ENCODE results near the gene TPRN.
A peak's percentile ranks its signal among the peaks of the same experiment; 100 is the strongest.

TPRN gene

DNA sequence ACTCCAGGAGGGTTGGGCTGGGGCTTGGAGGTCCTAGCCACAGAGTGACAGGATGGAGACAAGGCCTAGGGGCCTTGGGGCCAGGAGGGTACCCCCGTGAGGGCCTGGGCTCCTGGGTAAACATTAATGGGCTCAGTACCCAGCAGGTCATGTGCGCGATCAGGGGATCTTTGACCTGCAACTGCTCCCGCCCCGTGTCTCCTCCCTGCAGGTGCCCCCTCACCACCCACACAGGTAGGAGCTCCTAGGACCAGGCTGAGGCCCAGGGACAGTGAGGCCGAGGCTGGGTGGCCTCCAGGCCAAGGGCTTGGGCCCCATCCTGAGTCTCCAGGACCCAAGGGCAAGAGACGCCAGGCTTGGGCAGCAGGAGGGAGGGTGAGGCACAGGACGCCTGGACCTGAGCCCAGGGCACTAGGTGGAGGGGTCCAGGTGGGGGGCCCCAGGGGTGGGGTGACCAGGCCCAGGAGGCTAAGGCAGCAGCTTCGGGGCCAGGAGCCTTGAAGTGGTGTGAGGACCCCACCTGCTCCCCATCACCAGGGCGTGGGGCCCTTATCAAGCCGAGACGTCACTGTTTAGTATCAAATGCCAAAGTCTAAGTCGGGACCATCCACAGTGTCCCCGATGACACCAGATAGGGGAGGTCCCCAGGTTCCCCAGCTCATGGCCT is 30.3 kb upstream of the TPRN start, which contains the start of gene SLC34A3:
SLC34A3 (plus strand) TSS at position 197 of the 667 bp plus-strand sequence. CDS start 802 bp downstream, outside the sequence.
- Mint-ChIP-seq H3K27ac (no peak within 1 kb of the TSS), H3K4me3 (no peak within 1 kb of the TSS), H3K9me3 (ENCODE audit: low read depth) (no peaks in the 10 kb centered on the region), H3K27me3 (peaks cover 2% of the 10 kb centered on the region), H3K4me1 (ENCODE audit: low read depth) (peaks cover 3% of the 10 kb centered on the region), H3K36me3 (no peaks in the 10 kb centered on the region)

- Mint-ChIP-seq H3K4me1 (ENCODE audit: low read depth) (peaks cover 3% of the 10 kb centered on the region), H3K27me3 (peaks cover 2% of the 10 kb centered on the region), H3K4me3 (no peak overlapping the region), H3K36me3 (no peaks in the 10 kb centered on the region), H3K9me3 (ENCODE audit: low read depth) (no peaks in the 10 kb centered on the region), H3K27ac (no peak overlapping the region)
Measured at GRCh38 chr9:137229903-137230704, 29.6 kb upstream of the TPRN start.

GRCh38 chr9:137228968-137229896 is 28.7 kb upstream of the TPRN start:
- Mint-ChIP-seq H3K9me3 (ENCODE audit: low read depth) (no peaks in the 10 kb centered on the region), H3K27ac (no peak overlapping the region), H3K4me1 (ENCODE audit: low read depth) (peaks cover 3% of the 10 kb centered on the region), H3K4me3 (no peak overlapping the region), H3K36me3 (no peaks in the 10 kb centered on the region), H3K27me3 (peaks cover 2% of the 10 kb centered on the region)

DNA sequence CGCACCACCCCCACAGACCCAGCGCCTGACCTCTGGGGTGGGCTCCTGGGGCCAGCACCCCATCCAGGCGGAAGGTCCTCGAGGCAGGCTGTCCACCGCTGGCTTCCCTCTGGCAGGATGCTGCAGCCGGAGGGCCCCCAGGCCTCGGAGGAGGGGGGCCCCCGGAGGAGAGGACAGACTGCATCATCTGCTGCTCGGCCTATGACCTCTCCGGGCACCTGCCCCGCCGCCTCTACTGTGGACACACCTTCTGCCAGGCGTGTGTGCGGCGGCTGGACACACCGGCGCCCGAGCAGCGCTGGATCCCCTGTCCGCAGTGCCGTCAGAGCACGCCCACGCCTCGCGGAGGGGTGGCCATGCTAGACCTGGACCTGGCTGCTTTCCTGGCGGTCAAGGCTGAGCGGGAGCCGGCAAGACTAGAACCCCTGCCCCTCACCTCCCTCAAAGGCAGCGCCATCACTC is 28.0 kb upstream of the TPRN start:
- Mint-ChIP-seq H3K4me1 (ENCODE audit: low read depth) (peaks cover 5% of the 10 kb centered on the region), H3K27ac (no peak overlapping the region)

DNA sequence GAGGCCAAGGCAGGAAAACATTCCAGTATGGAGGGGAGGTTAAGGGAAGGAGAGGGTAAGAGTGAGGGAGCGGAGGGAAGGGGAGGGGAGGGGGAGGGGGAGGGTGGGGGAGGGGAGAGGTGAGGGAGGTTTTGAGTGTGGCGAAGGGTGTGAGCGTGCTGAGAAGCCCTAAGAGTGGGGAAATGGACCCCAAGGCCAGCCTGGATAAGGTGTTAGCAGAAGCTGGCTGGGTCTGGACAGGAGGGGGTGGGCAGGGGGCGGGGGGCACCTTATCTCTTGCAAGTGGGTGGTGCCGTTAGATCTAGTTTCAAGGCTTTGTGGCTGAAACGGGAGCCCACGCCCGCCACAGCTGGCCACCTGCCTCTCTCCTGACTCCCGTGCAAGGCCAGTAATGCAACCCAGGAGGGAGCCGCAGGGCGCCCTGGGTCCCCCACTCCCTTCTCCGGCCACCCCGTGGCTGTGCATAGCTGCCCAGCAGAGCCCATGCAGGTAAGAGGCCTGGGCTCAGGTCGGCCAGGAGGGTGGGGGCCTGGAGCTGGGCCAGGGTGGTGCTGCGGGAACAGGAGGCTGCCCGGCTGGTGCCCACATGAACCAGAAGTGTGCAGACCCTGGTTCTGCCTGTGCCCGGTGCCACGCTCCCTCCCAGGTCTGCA is 27.4 kb upstream of the TPRN start:
- H3K27me3 Mint-ChIP-seq: peaks cover 2% of the 10 kb centered on the region
- H3K4me3 Mint-ChIP-seq: no peak overlapping the region
- H3K9me3 Mint-ChIP-seq (ENCODE audit: low read depth): no peaks in the 10 kb centered on the region

More for the DNA sequence above, 28.0 kb upstream of the TPRN start:
- no peak overlapping the region for H3K4me3 Mint-ChIP-seq
- no peaks in the 10 kb centered on the region for H3K36me3 Mint-ChIP-seq
- H3K27me3 Mint-ChIP-seq: peaks cover 2% of the 10 kb centered on the region
- H3K9me3 Mint-ChIP-seq (ENCODE audit: low read depth): no peaks in the 10 kb centered on the region

GRCh38 chr9:137227054-137227852 is 26.7 kb upstream of the TPRN start, which contains the start of gene RNF224:
Gene RNF224 (plus strand): TSS chr9:137227502. CDS start chr9:137228336, 834 bp downstream.
- peaks cover 5% of the 10 kb centered on the region for H3K4me1 Mint-ChIP-seq (ENCODE audit: low read depth)
- H3K27me3 Mint-ChIP-seq: peaks cover 2% of the 10 kb centered on the region
- no peaks in the 10 kb centered on the region for H3K9me3 Mint-ChIP-seq (ENCODE audit: low read depth)
- no peak within 1 kb of the TSS for H3K4me3 Mint-ChIP-seq
- H3K27ac Mint-ChIP-seq: no peak within 1 kb of the TSS
- H3K36me3 Mint-ChIP-seq: no peaks in the 10 kb centered on the region

More for the DNA sequence above, 27.4 kb upstream of the TPRN start:
- Mint-ChIP-seq H3K36me3 (no peaks in the 10 kb centered on the region), H3K4me1 (ENCODE audit: low read depth) (peaks cover 5% of the 10 kb centered on the region), H3K27ac (no peak overlapping the region)

- H3K4me3 Mint-ChIP-seq: no peak overlapping the region
- no peak overlapping the region for H3K27ac Mint-ChIP-seq
- peaks cover 2% of the 10 kb centered on the region for H3K27me3 Mint-ChIP-seq
- H3K36me3 Mint-ChIP-seq: no peaks in the 10 kb centered on the region
- no peaks in the 10 kb centered on the region for H3K9me3 Mint-ChIP-seq (ENCODE audit: low read depth)
- peaks cover 5% of the 10 kb centered on the region for H3K4me1 Mint-ChIP-seq (ENCODE audit: low read depth)
Measured at GRCh38 chr9:137226338-137227053, 26.0 kb upstream of the TPRN start.

GRCh38 chr9:137225699-137226331 is 25.3 kb upstream of the TPRN start:
- Mint-ChIP-seq H3K9me3 (ENCODE audit: low read depth) (no peaks in the 10 kb centered on the region), H3K4me3 (no peak overlapping the region), H3K27me3 (peaks cover 2% of the 10 kb centered on the region), H3K4me1 (ENCODE audit: low read depth) (peaks cover 5% of the 10 kb centered on the region), H3K27ac (no peak overlapping the region), H3K36me3 (no peaks in the 10 kb centered on the region)

GRCh38 chr9:137224830-137225694 is 24.5 kb upstream of the TPRN start, which contains the start of gene CYSRT1:
Gene CYSRT1 (plus strand): TSS chr9:137225174. CDS start chr9:137225622, 448 bp downstream.
- H3K9me3 Mint-ChIP-seq (ENCODE audit: low read depth): no peaks in the 10 kb centered on the region
- peak within 1 kb of the TSS; percentile 50 for H3K27ac Mint-ChIP-seq
- no peaks in the 10 kb centered on the region for H3K36me3 Mint-ChIP-seq
- peaks cover 5% of the 10 kb centered on the region for H3K4me1 Mint-ChIP-seq (ENCODE audit: low read depth)
- H3K27me3 Mint-ChIP-seq: peaks cover 2% of the 10 kb centered on the region
- H3K4me3 Mint-ChIP-seq: peak within 1 kb of the TSS; percentile 80

DNA sequence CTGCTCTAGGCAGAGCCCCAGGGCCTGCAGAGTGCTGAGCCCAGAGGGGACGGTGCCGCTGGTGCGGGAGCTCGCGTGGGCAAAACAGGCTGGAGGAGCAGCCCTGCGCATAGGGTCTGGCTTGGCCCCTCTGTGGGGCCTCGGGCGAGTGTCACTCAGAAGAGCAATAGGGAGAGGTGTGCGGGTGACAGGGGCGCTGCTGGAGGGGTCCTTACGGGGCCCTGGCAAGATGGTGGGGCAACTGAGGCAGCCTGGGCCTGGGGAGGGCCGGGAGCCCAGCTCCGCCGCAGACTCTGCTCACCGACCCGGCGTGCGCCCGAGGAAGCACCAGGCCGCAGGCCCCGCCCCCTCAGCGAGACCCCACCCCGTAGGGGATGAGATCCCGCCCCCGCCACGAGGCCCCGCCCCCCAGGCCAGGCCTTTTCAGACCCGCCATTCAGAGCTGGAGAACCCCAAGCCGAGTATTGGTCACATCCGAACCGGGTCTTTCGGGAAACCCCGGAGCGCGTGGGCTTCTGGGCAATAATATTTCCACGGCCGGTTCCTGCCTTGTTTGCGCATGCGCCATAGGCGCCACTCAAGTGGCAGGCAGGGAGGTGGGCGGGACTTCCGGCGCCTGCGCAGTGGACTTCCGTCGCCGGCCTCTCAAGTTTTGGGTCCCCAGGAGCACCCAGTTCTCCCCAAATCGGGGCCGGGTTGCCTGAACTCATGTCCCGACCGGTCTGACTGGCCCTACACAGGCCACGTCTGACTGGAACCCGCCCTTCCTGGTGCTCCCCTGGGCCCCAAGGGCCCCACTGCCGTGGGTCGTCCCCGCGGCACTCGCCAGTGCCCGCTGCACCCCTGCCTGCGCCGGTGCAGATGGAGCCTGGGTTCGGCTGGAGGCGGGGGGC is 22.8 kb upstream of the TPRN start:
- Mint-ChIP-seq H3K4me3 (peak overlapping the region; percentile 80), H3K27me3 (peaks cover 2% of the 10 kb centered on the region), H3K27ac (peak overlapping the region; percentile 50), H3K4me1 (ENCODE audit: low read depth) (peaks cover 5% of the 10 kb centered on the region), H3K36me3 (no peaks in the 10 kb centered on the region), H3K9me3 (ENCODE audit: low read depth) (no peaks in the 10 kb centered on the region)

Measured in activated naive CD8-positive, alpha-beta T cell (primary cell).